ENCODE measurements around the gene CPVL. TPM values are rescaled to one million over a fixed set of nuclear protein-coding genes. Genes with fewer than 3 reads are reported as not detected.

CPVL gene
- total RNA-seq, 1 donor from 2014 or later, result 11.7 TPM

- no peak for DNase-seq
Measured at GRCh38 chr7:29154076-29154475, 7.7 kb upstream of the CPVL start.

DNA sequence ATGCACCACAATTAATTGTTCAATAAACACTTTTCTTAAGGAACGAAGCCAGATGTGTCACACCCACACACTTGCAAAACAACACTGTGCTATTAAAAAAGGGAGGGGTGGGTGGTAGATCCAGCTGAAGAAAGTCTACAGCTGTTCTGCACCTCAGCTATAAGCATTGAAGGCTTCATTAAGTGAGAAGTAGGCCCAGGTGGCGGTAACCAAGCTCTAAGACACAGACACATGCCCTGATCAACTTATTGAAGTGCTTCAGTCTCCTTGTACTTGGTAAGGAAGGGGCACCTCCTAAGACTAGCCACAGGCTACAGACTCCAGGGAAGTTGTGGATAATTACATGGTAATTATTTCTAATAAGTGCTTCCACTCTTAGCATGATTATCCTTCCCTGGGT lies 4.5 kb upstream of the CPVL start:
- DNase-seq, result no peak

DNA sequence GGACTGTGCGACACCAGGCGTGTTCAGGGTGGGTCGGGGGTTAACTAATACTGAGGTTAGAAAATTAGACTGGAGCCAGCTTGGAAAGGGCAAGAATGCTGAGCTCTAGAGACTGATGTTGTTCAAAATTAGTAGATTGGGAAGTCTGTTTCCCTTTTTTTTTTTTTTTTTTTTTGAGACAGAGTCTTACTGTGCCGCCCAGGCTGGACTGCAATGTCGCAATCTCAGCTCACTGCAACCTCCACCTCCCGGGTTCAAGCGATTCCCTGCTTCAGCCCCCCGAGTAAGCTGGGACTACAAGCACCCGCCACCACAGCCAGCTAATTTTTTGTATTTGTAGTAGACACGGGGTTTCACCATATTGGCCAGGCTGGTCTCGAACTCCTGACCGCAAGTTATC lies 2.7 kb upstream of the CPVL start:
- no peak for DNase-seq

GRCh38 chr7:29147821-29148220 lies 1.5 kb upstream of the CPVL start:
- DNase-seq, result peak; percentile 20

DNA sequence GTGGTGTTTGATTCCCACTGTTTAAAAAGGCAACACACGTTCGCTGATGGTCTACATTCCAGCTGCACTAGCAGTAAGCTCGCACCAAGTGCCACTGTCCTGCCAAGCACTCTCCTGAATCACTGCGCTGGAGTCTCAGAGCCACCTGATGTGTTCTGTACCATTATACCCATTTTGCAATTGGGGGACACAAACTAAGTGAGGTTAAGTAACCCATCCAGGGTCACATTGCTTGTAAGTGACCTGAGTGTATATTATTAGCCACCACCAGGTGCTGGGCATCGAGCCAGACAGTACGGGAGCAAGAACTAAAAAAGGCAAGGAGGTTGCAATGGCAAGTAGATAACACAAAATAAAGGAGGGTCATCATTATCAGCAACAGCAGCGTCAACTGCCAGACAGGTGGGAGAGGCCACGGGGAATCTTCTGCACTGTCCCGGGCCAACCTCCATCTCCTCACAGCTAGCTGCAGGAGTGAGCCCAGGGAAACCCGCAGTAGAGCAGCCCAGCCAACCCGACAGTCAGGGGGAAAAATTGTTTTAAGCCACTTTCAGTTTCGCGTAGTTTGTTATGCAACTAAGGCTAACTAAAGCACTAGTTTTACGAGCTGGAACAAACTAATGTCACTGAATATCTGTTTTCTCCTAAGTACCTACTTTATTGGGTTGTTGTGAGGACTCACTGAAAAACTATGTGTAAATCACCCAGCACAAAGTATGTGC lies 712 bp upstream of the CPVL start:
- peak; percentile 76 for DNase-seq

GRCh38 chr7:29145553-29146056 lies 732 bp downstream of the CPVL start:
- no peak for DNase-seq

- no peak for DNase-seq
Measured at GRCh38 chr7:29143751-29144150, 2.6 kb downstream of the CPVL start.

DNA sequence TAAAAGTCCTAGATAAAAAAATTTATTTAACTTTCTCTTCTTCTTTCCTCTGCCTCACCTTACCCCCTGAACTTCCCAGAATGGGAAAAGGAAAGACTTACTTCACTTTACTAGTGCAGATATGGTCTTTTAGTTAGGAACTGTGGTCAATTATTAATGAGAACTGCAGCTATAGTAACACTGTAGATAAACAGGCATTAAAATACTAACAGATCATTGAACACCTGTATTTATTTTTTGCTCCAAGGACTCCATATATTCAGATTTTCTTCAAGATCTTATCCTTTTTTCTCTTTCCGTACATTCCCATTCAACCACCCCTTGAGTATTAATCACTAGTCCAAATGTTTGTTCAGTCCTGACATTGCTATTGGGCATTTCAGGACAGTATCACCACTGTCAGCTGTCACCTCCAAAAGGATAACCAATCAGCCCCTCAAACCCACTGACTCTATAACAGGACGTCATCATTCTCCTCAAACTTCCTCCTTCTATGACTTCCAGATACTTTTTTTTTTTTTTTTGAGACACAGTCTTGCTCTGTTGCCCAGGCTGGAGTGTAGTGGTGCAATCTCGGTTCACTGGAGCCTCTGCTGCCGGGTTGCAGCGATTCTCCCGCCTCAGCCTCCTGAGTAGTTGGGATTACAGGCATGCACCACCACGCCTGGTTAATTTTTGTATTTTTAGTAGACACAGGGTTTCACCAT lies 4.2 kb downstream of the CPVL start:
- DNase-seq, result no peak

- DNase-seq, result no peak
Measured at GRCh38 chr7:29140873-29141468, 5.4 kb downstream of the CPVL start.

DNA sequence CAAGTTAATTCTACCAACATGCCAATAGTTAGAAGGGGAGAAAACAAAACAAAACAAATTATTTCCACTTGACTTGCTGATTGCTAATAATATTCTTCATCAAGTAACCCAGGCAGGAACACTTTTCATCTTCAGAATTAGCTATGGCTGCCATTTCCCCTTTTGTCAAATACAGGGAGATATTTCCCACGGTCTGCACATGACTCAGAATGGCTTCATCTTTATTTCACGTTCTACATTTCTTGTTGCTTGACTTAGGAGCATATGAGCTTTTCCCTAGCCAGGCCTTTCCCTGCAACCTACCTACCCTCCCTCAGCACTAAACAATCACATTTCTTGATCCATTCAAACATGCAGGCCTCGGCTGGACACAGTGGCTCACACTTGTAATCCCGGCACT lies 6.5 kb downstream of the CPVL start:
- no peak for DNase-seq

- no peak for DNase-seq
Measured at GRCh38 chr7:29139191-29139590, 7.1 kb downstream of the CPVL start.

GRCh38 chr7:29138588-29138987 lies 7.7 kb downstream of the CPVL start:
- no peak for DNase-seq

DNA sequence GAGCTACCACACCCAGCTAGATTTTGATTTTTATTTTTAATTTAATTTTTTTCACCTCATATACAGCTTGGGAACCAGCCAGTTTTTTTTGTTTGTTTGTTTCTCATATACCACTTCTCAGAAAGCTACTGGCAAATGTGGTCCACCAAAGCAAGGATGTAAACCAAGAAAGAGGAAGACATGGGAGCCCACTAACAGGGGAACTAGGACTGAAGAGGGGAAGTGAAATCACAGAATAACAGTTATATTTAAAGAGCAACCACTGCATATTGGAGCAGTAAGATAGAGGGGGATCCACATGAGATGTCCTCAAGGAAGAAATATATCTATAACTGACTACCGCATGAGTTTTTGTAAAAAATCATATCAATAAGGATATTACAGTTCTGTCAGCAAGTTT lies 10.5 kb downstream of the CPVL start:
- no peak for DNase-seq

GRCh38 chr7:29132980-29133379 lies 13.4 kb downstream of the CPVL start:
- DNase-seq, result no peak

- peak; percentile 22 for DNase-seq
Measured at GRCh38 chr7:29131678-29132077, 14.7 kb downstream of the CPVL start.

DNA sequence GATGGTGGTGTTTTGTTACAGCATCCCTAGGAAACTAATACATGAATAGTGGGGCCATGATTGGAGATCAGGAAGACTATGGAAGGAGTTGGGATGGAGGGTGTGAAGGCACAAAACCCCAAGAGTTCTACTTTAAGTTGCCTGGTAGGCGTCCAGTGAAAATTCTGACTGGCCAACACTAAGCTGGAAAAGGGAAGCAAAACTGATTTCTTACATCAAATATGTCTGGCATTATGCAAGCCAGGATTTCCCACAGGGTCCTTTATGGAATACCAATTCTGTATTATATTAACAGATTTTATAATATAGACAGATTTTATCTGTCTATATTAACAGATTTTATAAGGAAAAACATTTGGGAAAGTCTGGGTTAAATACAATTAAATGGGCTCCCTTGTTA lies 16.2 kb downstream of the CPVL start:
- DNase-seq, result no peak

DNA sequence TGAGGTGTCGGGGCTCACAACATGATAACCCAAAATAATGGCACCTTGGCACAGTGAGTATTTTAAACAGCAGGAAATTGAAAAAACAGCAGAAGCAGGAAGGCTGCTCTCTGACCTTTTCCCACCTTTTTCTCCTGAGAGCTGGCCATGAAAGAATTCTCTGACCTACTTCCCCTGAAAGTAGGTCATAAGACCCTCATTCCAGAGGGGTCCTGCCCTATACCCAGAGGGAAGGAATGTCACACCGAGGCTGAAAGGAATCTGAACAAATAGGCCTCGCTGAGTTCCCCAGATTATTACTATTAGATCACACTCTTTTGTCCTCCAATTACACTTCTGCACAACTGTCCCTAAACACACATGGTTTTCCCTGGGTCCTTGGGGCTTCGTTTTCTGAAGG lies 18.8 kb downstream of the CPVL start:
- no peak for DNase-seq

- no peak for DNase-seq
Measured at GRCh38 chr7:29126804-29127203, 19.5 kb downstream of the CPVL start.

- no peak for DNase-seq
Measured at GRCh38 chr7:29123626-29124190, 22.6 kb downstream of the CPVL start.

GRCh38 chr7:29122759-29123158 lies 23.6 kb downstream of the CPVL start:
- DNase-seq, result no peak

GRCh38 chr7:29122081-29122480 lies 24.3 kb downstream of the CPVL start:
- no peak for DNase-seq

GRCh38 chr7:29120955-29121354 lies 25.4 kb downstream of the CPVL start:
- DNase-seq, result no peak

DNA sequence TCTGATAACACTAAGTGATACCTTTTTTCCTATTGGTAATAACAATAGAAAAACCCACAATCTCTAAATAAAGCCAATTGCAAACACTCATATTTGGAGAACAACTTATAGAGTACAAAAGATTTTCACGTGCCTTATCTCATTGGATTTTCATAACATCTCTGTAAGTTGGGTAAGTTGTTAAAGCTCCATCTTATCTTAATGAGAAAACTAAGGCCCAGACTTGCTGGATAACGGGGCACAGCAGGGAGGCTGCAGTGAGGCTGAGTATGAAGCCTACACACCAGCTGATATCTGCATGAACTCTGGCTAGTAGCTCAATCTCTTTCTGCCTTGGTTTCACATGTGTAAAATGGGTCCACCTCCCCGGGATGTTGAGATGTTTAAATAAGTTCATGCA lies 26.8 kb downstream of the CPVL start:
- no peak for DNase-seq
